HG03175 (cell line): ENCODE results near the gene TMEM143.
"Not testable (repeated sequence)": the region's sequence is repeated elsewhere in the genome, so short reads cannot be mapped to it uniquely, and the experiment has no call there.

Experiments used
- ATAC-seq: cut with Tn5 transposase; IDR thresholded peaks from one replicate; pipeline ENCODE4 v1.9.1; 2021; ENCODE audit warnings: mild to moderate bottlenecking, moderate library complexity; ENCODE audit not compliant: unreplicated experiment

TMEM143 gene

DNA sequence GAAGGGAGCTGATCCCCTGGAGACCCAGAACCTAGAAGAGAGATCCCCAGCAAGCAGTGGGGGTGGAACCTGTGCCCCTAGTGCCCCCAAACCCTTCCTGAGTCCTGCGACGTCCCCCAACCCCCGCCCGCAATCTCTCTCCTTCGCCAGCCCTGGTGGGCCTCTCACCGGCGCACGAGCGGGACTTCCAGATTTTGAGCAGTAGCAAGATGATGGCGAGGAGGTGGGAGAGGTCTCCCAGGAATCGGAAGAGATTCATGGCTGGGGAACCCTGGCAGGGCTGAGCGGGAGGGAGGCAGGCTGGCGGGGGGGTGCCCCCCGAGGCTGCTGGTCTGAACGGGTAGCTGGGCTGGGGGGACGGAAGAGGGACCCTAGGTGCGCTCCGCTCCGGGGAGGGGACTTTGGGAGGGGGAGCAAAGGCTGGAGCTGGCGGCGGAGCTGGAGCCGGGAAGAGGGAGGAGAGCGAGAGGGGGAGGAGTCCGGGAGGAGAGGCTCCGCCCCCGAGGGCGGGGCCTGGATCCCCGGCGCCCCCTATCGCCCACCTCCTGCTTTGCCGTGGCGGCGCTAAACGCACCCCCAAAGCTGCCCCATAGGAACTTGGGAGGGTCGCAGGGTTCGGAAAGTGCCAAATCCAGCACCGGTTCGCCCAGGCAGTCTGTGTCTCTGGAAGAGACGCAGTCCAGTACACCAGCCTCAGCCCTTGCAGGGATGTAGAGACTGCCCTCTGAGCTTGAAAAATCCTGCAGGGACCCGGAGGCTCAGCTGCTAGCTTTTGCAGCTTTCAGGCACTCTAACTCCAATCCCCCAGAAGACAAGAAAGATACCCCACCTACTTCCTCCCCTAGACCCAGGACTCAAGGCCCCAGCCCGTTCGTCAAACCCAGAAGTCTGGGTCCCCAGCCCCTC lies 27.6 kb upstream of the TMEM143 start, which contains the start of gene KDELR1:
KDELR1 (minus strand) TSS at position 452 of the 906 bp plus-strand sequence; CDS start at position 259, 193 bp downstream.
- peak; percentile 71 for ATAC-seq

DNA sequence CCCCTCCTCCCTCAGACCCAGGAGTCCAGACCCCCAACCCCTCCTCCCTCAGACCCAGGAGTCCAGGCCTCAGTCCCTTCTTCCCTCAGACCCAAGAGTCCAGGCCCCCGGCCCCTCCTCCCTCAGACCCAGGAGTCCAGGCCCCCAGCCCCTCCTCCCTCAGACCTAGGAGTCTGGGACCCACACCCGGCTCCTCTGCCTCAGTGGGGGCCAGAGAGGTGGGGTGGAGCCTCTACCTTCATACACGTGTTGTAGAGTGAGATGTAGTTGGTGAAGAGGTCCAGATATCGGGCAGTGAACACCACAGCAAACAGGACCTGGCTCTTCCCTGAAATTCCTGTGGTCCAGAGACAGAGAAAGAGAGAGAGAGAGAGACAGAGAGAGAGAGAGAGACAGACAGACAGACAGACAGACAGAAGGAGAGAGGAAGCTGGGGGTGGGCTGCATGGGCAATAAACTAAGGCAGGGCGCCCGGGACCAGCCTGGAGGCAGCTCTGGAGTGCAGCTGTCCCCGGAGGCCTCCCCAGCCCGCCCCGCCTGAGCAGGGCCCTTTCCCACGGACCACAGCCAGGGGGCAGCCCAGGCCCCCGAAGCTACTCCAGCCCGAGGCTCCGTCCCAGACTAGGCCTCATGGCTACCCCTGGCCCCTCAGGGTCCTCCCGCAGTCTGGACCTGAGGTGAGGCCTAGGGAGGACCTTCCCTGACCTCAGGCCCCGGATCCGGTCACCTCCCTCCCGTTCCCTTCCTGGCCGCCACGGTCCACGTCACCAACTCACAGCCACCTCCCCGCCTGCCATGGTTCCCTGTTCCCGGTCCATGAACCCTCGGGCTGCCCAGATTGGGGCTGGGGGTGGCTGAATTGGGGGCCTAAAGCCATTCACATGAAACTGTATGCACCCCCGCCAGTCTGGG lies 26.7 kb upstream of the TMEM143 start:
- no peak for ATAC-seq

GRCh38 chr19:48386981-48387380 lies 23.2 kb upstream of the TMEM143 start:
- ATAC-seq = no peak

- no peak for ATAC-seq
Observed at GRCh38 chr19:48385461-48386087, 21.8 kb upstream of the TMEM143 start.

- ATAC-seq = no peak
Observed at GRCh38 chr19:48382286-48382685, 18.5 kb upstream of the TMEM143 start.

GRCh38 chr19:48381178-48381950 lies 17.6 kb upstream of the TMEM143 start:
- no peak for ATAC-seq

GRCh38 chr19:48379058-48379457 lies 15.3 kb upstream of the TMEM143 start:
- no peak for ATAC-seq

DNA sequence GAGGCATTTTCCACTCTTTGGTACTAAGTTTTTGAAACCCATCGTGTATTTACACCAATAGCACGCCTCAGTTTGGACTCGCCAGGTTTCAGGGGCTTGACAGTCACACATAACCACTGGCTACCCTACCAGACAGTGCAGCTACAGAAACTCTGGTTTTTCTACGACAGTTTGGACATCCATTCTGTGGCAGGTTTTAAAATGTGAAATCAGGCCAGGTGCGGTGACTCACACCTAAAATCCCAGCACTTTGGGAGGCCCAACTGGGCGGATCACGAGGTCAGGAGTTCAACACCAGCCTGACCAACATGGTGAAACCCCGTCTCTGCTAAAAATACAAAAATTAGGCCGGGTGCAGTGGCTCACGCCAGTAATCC lies 14.4 kb upstream of the TMEM143 start:
- no peak for ATAC-seq

GRCh38 chr19:48373567-48373966 lies 9.8 kb upstream of the TMEM143 start:
- no peak for ATAC-seq

DNA sequence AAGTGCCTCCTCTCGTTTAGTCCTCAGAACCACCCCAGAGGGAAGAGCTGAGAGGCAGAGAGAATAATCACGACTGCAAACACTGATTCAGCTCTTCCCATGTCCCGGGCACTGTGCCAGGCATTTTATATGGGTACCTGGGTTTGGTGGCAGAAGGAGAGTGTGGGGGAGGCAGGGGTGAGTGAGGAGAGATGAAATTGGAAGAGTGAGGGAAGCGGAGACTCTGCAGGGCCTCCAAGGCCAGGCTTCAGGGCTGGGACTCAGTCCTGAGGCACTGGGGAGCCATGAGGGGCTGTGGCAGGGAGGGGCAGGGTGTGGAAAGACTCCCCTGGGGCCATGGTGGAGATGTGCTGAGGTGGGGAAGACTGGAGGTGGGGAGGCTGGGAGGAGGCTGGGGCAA lies 9.2 kb upstream of the TMEM143 start:
- ATAC-seq = no peak

GRCh38 chr19:48371771-48372170 lies 8.0 kb upstream of the TMEM143 start:
- ATAC-seq = not testable (repeated sequence)

GRCh38 chr19:48371367-48371766 lies 7.6 kb upstream of the TMEM143 start:
- ATAC-seq = no peak

DNA sequence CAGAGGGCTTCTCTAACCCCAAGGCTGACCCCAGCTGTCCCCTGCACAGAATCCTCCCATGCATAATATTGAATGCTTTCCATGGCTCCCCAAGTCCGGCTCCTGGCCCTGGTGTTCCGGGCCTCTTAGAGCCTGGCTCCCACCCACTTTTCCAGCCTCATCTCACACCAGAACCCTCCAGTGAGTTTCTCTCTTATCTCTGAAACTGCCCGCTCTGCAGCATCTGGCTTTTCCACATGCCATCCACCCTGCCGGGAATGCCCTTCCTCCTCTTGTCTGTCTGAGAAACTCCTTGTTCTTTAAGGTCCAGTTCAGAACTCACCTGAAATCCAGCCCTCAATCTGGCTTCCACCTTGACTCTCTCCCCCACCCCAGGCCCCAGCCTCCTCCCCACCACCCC lies 7.2 kb upstream of the TMEM143 start:
- ATAC-seq = no peak

DNA sequence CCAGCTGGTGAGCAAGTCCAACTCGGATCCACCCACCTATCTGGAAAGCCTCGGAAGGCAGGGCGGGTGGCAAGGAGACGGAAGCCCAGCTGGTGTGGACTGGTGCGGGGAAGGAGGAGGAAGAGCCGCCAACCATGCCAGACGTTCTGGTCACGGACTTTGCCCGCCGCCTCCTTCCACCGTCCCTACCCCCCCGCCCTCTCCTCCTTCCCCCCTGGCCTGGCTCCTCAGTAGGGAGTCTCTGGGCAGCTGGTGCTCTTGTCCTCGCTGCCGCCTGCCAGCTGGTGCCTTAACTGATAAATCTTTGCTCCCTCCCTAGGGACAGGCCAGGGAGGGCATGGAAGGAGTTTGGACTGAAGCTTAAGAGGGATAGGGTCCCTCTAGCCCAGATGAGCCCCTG lies 5.2 kb upstream of the TMEM143 start:
- ATAC-seq = no peak

- no peak for ATAC-seq
Observed at GRCh38 chr19:48367855-48368254, 4.1 kb upstream of the TMEM143 start.

DNA sequence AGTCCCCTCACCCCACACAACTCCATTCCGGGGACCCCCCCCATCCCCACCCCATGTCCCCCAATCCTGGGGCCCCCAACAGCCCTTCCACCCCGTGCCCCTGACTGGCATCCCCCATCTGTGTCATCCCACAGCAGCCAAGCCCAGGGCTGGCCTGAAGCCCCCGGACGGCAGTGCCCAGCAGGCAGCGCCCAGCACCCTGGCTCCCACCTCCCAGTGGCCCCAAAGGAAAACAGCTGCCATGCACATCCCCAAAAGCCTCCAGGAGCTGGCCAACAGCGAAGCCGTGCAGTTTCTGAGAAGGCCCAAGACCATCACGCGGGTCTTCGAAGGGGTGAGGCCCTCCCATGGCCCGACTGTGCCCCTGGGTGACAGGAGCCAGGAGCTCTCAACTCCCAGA lies 1.9 kb upstream of the TMEM143 start:
- no peak for ATAC-seq

DNA sequence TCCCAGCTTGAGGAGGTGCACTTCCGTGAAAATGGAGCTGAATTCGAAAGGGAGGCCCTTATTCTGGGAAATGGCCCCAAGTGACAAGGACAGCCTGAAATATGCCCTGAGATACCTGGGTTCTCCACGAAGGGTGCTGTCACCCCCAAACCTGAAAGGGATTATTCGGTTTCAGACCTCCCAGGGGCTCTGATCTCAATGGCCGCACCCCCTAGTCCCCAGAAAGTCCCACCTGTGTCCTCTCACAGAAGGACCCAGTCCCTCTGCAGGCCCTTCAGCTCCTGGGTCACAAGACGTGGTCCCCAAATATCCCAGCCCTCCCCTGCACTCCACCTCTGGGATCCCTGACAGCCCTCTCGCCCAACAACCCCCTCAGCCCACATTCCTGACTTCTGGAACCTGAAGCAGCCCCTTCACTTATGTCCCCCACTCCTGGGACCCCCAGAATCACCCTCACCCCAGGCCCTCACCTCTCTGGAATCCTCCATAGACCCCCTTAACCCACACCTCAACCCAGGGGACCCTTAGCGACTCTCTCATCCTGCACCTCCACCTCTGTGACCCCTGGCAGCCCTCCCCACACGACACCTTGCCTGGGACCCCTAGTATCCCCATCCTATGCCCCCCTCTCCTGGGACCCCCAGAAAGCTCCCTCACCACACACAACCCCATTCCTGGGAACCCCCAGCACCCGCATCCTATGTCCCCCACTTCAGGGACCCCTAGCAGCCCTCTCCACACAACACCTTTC lies 1.0 kb upstream of the TMEM143 start:
- ATAC-seq = no peak

- peak; percentile 10 for ATAC-seq
Observed at GRCh38 chr19:48363500-48363809, 285 bp downstream of the TMEM143 start.

GRCh38 chr19:48362716-48363499 lies 832 bp downstream of the TMEM143 start:
- ATAC-seq = peak; percentile 47
